K562 (cell line): ENCODE measurements around the gene DRGX. TPM values are rescaled to one million over a fixed set of nuclear protein-coding genes. Genes with fewer than 3 reads are reported as not detected.

Source experiments
- ATAC-seq: fragments of 200-7000 bp; cut with Tn5 transposase; 3 replicates; pipeline ENCODE4 v1.9.1; 2020; ENCODE audit warnings: moderate library complexity
- BruUV-seq: library from RNA; stranded (reverse); fragments of 400-500 nt; replicated peaks from 2 replicates; lab custom pipeline; 2021; lab: Mats Ljungman, UMichigan
- CTCF ChIA-PET: fragments of 300-600 bp; formaldehyde crosslinking; extraction: SDS; loops from one replicate; lab custom pipeline; 2021; ENCODE audit warnings: low intra/inter-chr PET ratio; lab: Yijun Ruan, JAX
- POLR2A ChIA-PET: fragments of 300-600, 350-650 bp; sonication (Branson Sonifier 250); formaldehyde crosslinking; extraction: SDS; loops from one replicate; lab custom pipeline; 2021; ENCODE audit warnings: antibody characterized with exemption, inconsistent platforms; lab: Yijun Ruan, JAX
- DNase-seq, 4 experiments: peaks; one replicate each; pipeline versions ENCODE4 v3.0.0 to v3.0.0-alpha.2; 2011 to 2018; ENCODE audit warnings: low spot score in 3 of 4, mixed read lengths in 3 of 4; ENCODE audit errors: extremely low read depth in 1 of 4
- FAIRE-seq: peaks from 2 replicates; lab custom pipeline; 2011; peaks lifted over from hg19 to GRCh38; lab: Jason Lieb, UNC
- H2AFZ ChIP-seq: 2 replicates; pipeline ENCODE4 v1.6.0; 2011; ENCODE audit warnings: low read depth, low read length, control low read depth, inconsistent platforms
- H3K27ac ChIP-seq: fragments of 200-600 bp; 3 replicates; pipeline ENCODE4 v1.8.0; 2011; ENCODE audit warnings: low read depth, mild to moderate bottlenecking, control low read depth, inconsistent platforms, low read length, moderate library complexity, mixed read lengths; ENCODE audit errors: extremely low read depth
- H3K27me3 ChIP-seq, 2 experiments: fragments of 300-600 bp in 1 of 2; 2 replicates in 1 of 2; 3 replicates in 1 of 2; pipeline versions ENCODE4 v1.6.0 to v1.8.0; 2011; ENCODE audit warnings: inconsistent platforms in 2 of 2, low read length in 2 of 2, mild to moderate bottlenecking in 1 of 2, mixed read lengths in 1 of 2, moderate library complexity in 1 of 2; ENCODE audit not compliant: control insufficient read depth in 2 of 2, insufficient read depth in 2 of 2
- H3K36me3 ChIP-seq: fragments of 300-600 bp; 3 replicates; pipeline ENCODE4 v1.8.0; 2011; ENCODE audit warnings: mild to moderate bottlenecking, low read length, inconsistent platforms; ENCODE audit not compliant: control insufficient read depth, insufficient read depth
- H3K4me1 ChIP-seq, 2 experiments: fragments of 200-600 bp in 1 of 2; replicated peaks in 1 of 2; 2 replicates in 1 of 2; 3 replicates in 1 of 2; pipeline versions ENCODE4 v1.5.1 to v1.8.0; 2011; ENCODE audit warnings: inconsistent platforms in 2 of 2, low read length in 2 of 2, mild to moderate bottlenecking in 1 of 2, mixed read lengths in 1 of 2, moderate library complexity in 1 of 2; ENCODE audit not compliant: control insufficient read depth in 2 of 2, insufficient read depth in 2 of 2
- H3K4me2 ChIP-seq: 2 replicates; pipeline ENCODE4 v1.6.1; 2011; ENCODE audit warnings: low read length, control low read depth, inconsistent platforms, mixed read lengths; ENCODE audit not compliant: insufficient read depth
- H3K4me3 ChIP-seq: fragments of 200-600 bp; sonication (generic), shearing (Covaris generic); 2 replicates; pipeline ENCODE4 v1.5.1; 2016; ENCODE audit warnings: control low read depth, inconsistent platforms
- H3K79me2 ChIP-seq: fragments of 200-600 bp; 3 replicates; pipeline ENCODE4 v1.8.0; 2011; ENCODE audit warnings: low read length, inconsistent platforms; ENCODE audit not compliant: control insufficient read depth, insufficient read depth
- H3K9ac ChIP-seq, 2 experiments: 2 replicates each; pipeline versions ENCODE4 v1.6.0 to v1.6.1; 2011; ENCODE audit warnings: low read depth in 2 of 2, low read length in 2 of 2, control low read depth in 1 of 2, inconsistent platforms in 1 of 2, mild to moderate bottlenecking in 1 of 2, mixed read lengths in 1 of 2; ENCODE audit not compliant: insufficient read depth in 1 of 2
- H3K9me1 ChIP-seq: one replicate; pipeline ENCODE4 v1.6.0; 2011; ENCODE audit warnings: inconsistent platforms, mild to moderate bottlenecking, low read length, moderate library complexity; ENCODE audit not compliant: control insufficient read depth, insufficient read depth
- H3K9me3 ChIP-seq: replicated peaks from 2 replicates; pipeline ENCODE4 v1.5.1; 2011; ENCODE audit warnings: low read depth, low read length, inconsistent platforms; ENCODE audit not compliant: control insufficient read depth, insufficient read depth
- H4K20me1 ChIP-seq: replicated peaks from 2 replicates; pipeline ENCODE4 v1.6.1; 2011; ENCODE audit warnings: low read length, inconsistent platforms, mixed read lengths; ENCODE audit not compliant: control insufficient read depth, insufficient read depth
- CBX8 ChIP-seq: fragments of 200-600 bp; sonication (generic); IDR thresholded peaks from 2 replicates; pipeline ENCODE4 v1.6.1; 2012; ENCODE audit warnings: borderline replicate concordance, mixed run types, low read depth, mild to moderate bottlenecking, moderate library complexity, mixed read lengths, low read length, control low read depth, inconsistent platforms; ENCODE audit not compliant: poor library complexity, severe bottlenecking; ENCODE audit errors: extremely low read depth
- DDX20 ChIP-seq: fragments of 450-650 bp; IDR thresholded peaks from 2 replicates; pipeline ENCODE4 v1.6.1; 2016; ENCODE audit warnings: missing genetic modification characterization, low read depth, mild to moderate bottlenecking, missing compliant biosample characterization, moderate library complexity
- DIDO1 ChIP-seq: fragments of 450-650 bp; IDR thresholded peaks from 2 replicates; pipeline ENCODE4 v1.6.1; 2016; ENCODE audit warnings: low read depth, missing biosample characterization, missing genetic modification characterization
- KLF1 ChIP-seq: fragments of 450-650 bp; IDR thresholded peaks from 2 replicates; pipeline ENCODE4 v1.6.1; 2016; ENCODE audit warnings: missing genetic modification characterization, missing compliant biosample characterization
- MIER1 ChIP-seq: fragments of 450-650 bp; IDR thresholded peaks from 2 replicates; pipeline ENCODE4 v1.6.1; 2016; ENCODE audit warnings: antibody characterized with exemption, mild to moderate bottlenecking, low read depth
- MYBL2 ChIP-seq, 2 experiments: fragments of 450-650 bp in 1 of 2; sonication (generic) in 1 of 2; formaldehyde crosslinking in 1 of 2; IDR thresholded peaks; 2 replicates each; pipeline versions ENCODE4 v1.6.1 to v1.8.1; 2017 to 2022; ENCODE audit warnings: borderline replicate concordance in 1 of 2, inconsistent platforms in 1 of 2, low read depth in 1 of 2, mild to moderate bottlenecking in 1 of 2, missing genetic modification reagents in 1 of 2, moderate library complexity in 1 of 2
- PCBP2 ChIP-seq: fragments of 200-400 bp; formaldehyde crosslinking; IDR thresholded peaks from 2 replicates; pipeline ENCODE4 v1.6.1; 2018; ENCODE audit warnings: low read length, low read depth, mild to moderate bottlenecking, moderate library complexity; ENCODE audit not compliant: poor library complexity, severe bottlenecking
- SIRT6 ChIP-seq: IDR thresholded peaks from one replicate; pipeline ENCODE4 v1.6.1; 2012; ENCODE audit warnings: low read depth, mild to moderate bottlenecking, control low read depth, inconsistent platforms, low read length, moderate library complexity
- SNRNP70 ChIP-seq: fragments of 200-400 bp; formaldehyde crosslinking; optimal IDR thresholded peaks from 2 replicates; pipeline ENCODE3; 2017; ENCODE audit warnings: low read depth, low read length
- ZBTB7A ChIP-seq: IDR thresholded peaks from 2 replicates; pipeline ENCODE4 v1.6.1; 2011; ENCODE audit warnings: low read depth, mild to moderate bottlenecking, low read length, moderate library complexity, borderline replicate concordance; ENCODE audit not compliant: control insufficient read depth
- ZC3H4 ChIP-seq: sonication (generic); formaldehyde crosslinking; IDR thresholded peaks from 2 replicates; pipeline ENCODE4 v1.9.0; 2021; ENCODE audit warnings: missing genetic modification reagents, borderline replicate concordance
- ZNF431 ChIP-seq: sonication (generic); formaldehyde crosslinking; IDR thresholded peaks from 2 replicates; pipeline ENCODE4 v1.8.0; 2022; ENCODE audit warnings: mild to moderate bottlenecking, missing genetic modification reagents
- ZNF79 ChIP-seq: fragments of 250-450 bp; sonication (Bioruptor Pico); IDR thresholded peaks from 2 replicates; pipeline ENCODE4 v1.4.0; 2020; ENCODE audit warnings: low read depth, mild to moderate bottlenecking, moderate library complexity
- ZNF830 ChIP-seq: fragments of 250-450 bp; sonication (Bioruptor Pico); IDR thresholded peaks from 2 replicates; pipeline ENCODE4 v1.5.0; 2021; ENCODE audit warnings: mild to moderate bottlenecking
- WGBS: fragments of 100-300 bp; shearing (Covaris generic); methylation state at CpG from one replicate; pipeline ENCODE4 v1.1.6; 2016; ENCODE audit warnings: low coverage, mixed read lengths; ENCODE audit not compliant: insufficient coverage; ENCODE audit errors: missing lambda C conversion rate; 5-methylcytosine and 5-hydroxymethylcytosine counted together
- in situ Hi-C: fragments of 300-500 bp; cut with MboI; formaldehyde crosslinking; loops from 4 replicates; pipeline ENCODE4 v1.15.0; 2018; ENCODE audit warnings: inconsistent platforms, mixed read lengths
- intact Hi-C: fragments of 100-400 bp; cut with micrococcal nuclease; formaldehyde crosslinking; loops from 2 replicates; pipeline ENCODE4 v1.14.2; 2022
- polyA plus RNA-seq, 8 experiments: library from polyadenylated mRNA; depleted of rRNA in 4 of 8; stranded (reverse) in 5 of 8; unstranded in 3 of 8; fragments of >200 nt; fragmentation: Nextera tagmentation in 2 of 8; fragmentation: Illumina TruSeq in 1 of 8; extraction: Ambion mirVana in 2 of 8; extraction: Trizol in 1 of 8; gene quantifications; 2 replicates each; pipeline versions ENCODE4 v1.2.1 to v1.2.3, GENCODE V29; 2011 to 2014; ENCODE audit warnings: inconsistent platforms in 1 of 8, missing spikeins in 1 of 8
- total RNA-seq, 7 experiments: library from RNA; depleted of rRNA in 6 of 7; stranded (reverse); fragments of >200 nt in 6 of 7; fragmentation: Illumina TruSeq in 2 of 7; extraction: Trizol in 2 of 7; gene quantifications; 2 replicates each; pipeline versions ENCODE4 v1.2.1 to v1.2.3, GENCODE V29; 2011 to 2021; ENCODE audit warnings: low replicate concordance in 1 of 7
- TF ChIP-seq, protein P1 (sequence below): sonication (generic); formaldehyde crosslinking; IDR thresholded peaks from 2 replicates; pipeline ENCODE4 v1.8.0; 2022; ENCODE audit warnings: mild to moderate bottlenecking, missing genetic modification reagents
- TF ChIP-seq, protein P2 (sequence below): sonication (generic); formaldehyde crosslinking; IDR thresholded peaks from 2 replicates; pipeline ENCODE4 v1.8.1; 2023; ENCODE audit warnings: mild to moderate bottlenecking, missing genetic modification reagents
- TF ChIP-seq, protein P3 (sequence below): sonication (generic); formaldehyde crosslinking; IDR thresholded peaks from 2 replicates; pipeline ENCODE4 v1.8.1; 2022; ENCODE audit warnings: missing genetic modification reagents

Gene DRGX
- total and polyA plus RNA-seq, 9 of the 15 experiments (the other 6 are each of a cell fraction or from before 2014, with no cell fraction given), result not detected

DNA sequence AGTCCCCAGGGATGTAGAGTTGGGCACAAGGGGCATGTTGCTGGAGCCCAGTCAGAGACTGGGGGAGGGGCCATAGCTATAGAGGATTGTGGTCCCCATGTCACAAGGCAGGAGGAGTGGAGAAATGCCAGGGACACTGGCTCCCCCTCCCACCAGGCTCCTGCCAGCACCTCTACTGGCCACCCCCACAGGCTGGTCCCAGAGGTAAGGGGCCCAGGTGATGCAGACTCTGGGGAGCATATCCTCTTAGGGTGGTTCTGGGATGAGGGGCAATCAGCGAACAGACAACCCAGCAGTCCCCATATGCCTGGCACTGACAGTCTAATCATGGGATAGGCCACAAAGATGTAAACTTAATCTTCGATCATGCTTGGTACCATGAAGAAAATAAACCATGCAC lies 75.7 kb downstream of the DRGX start (continued):
- no peak for TF ChIP-seq ZNF79 (CRISPR knock-in tag)
- TF ChIP-seq DIDO1, result no peak
- TF ChIP-seq MYBL2 (IDR thresholded peaks at IDR 0.05; ENCODE audit: low read depth), result no peak
- no peak for TF ChIP-seq MYBL2 (CRISPR knock-in tag; IDR thresholded peaks at IDR 0.05; ENCODE audit: borderline replicate concordance)
- TF ChIP-seq ZC3H4 (CRISPR knock-in tag), result no peak

DNA sequence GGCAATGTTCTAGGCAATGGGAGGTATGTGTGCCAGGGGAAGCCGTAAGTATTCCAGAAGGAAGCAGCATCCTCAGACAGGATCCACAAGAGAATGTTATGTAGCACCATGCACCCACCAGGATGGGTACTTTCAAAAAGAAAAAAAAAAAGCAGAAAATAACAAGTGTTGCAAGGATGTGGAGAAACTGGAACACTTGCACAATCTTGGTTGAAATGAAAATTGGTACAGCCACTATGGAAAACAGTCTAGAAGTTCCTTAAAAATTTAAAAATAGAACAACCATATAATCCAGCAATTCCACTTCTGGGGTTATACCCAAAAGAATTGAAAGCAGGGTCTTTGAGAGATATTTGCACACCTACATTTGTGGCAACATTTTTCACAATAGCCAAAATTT lies 76.7 kb downstream of the DRGX start:
- no peaks in the 10 kb centered on the region for H4K20me1 ChIP-seq
- H3K4me2 ChIP-seq, result no peak overlapping the region
- FAIRE-seq, result no peak
- no peak overlapping the region for H3K9ac ChIP-seq
- ChIA-PET POLR2A (no interaction called here), CTCF (no interaction called here)
- H3K4me1 ChIP-seq, result no peaks in the 10 kb centered on the region
- in situ Hi-C loops, result no loop called here
- 100% methylated on average over 1 of the region's 1 CpG for WGBS
- DNase-seq, result no peak
- no peaks in the 10 kb centered on the region for H3K9me3 ChIP-seq
- no peak overlapping the region for H3K27ac ChIP-seq
- no peaks in the 10 kb centered on the region for H3K9me1 ChIP-seq
- ATAC-seq, result no peak
- H3K4me3 ChIP-seq, result no peak overlapping the region
- no TSS peak for BruUV-seq
- H3K79me2 ChIP-seq, result no peaks in the 10 kb centered on the region
- H3K27me3 ChIP-seq, result no peaks in the 10 kb centered on the region
- H2AFZ ChIP-seq, result no peak overlapping the region
- H3K36me3 ChIP-seq, result peaks cover 25% of the 10 kb centered on the region; the same call in 2 of the 3 replicates
- intact Hi-C loops, result no loop called here
- TF ChIP-seq SNRNP70 (no peak), PCBP2 (no peak), KLF1 (tag) (no peak), MIER1 (no peak), ZBTB7A (no peak), DDX20 (tag) (no peak), ZNF431 (CRISPR knock-in tag) (no peak), SIRT6 (no peak), ZNF830 (CRISPR knock-in tag) (no peak), CBX8 (no peak)
- TF ChIP-seq, protein P1, sequence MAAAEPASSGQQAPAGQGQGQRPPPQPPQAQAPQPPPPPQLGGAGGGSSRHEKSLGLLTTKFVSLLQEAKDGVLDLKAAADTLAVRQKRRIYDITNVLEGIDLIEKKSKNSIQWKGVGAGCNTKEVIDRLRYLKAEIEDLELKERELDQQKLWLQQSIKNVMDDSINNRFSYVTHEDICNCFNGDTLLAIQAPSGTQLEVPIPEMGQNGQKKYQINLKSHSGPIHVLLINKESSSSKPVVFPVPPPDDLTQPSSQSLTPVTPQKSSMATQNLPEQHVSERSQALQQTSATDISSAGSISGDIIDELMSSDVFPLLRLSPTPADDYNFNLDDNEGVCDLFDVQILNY, result no peak
- TF ChIP-seq, protein P2, sequence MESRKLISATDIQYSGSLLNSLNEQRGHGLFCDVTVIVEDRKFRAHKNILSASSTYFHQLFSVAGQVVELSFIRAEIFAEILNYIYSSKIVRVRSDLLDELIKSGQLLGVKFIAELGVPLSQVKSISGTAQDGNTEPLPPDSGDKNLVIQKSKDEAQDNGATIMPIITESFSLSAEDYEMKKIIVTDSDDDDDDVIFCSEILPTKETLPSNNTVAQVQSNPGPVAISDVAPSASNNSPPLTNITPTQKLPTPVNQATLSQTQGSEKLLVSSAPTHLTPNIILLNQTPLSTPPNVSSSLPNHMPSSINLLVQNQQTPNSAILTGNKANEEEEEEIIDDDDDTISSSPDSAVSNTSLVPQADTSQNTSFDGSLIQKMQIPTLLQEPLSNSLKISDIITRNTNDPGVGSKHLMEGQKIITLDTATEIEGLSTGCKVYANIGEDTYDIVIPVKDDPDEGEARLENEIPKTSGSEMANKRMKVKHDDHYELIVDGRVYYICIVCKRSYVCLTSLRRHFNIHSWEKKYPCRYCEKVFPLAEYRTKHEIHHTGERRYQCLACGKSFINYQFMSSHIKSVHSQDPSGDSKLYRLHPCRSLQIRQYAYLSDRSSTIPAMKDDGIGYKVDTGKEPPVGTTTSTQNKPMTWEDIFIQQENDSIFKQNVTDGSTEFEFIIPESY (CRISPR knock-in tag), result no peak
- TF ChIP-seq, protein P3, sequence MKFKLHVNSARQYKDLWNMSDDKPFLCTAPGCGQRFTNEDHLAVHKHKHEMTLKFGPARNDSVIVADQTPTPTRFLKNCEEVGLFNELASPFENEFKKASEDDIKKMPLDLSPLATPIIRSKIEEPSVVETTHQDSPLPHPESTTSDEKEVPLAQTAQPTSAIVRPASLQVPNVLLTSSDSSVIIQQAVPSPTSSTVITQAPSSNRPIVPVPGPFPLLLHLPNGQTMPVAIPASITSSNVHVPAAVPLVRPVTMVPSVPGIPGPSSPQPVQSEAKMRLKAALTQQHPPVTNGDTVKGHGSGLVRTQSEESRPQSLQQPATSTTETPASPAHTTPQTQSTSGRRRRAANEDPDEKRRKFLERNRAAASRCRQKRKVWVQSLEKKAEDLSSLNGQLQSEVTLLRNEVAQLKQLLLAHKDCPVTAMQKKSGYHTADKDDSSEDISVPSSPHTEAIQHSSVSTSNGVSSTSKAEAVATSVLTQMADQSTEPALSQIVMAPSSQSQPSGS (CRISPR knock-in tag), result no peak
